ENCODE measurements around the gene COX11.

Gene COX11

GRCh38 chr17:54980375-54980774, 11.9 kb upstream of the COX11 start:
- no peak for DNase-seq (ENCODE audit: low read depth, low spot score)
- ChIA-PET POLR2A (no interaction called here), CTCF (interaction anchor here (1.5 to 3.2 kb wide), 2 partner anchors 12 to 13 kb away, joined by 4 to 19 read pairs; partner anchors contain the start of genes COX11 and STXBP4)
- no peak overlapping the region for H3K4me3 ChIP-seq (ENCODE audit: low read depth, low read length)
- TF ChIP-seq CTCF (IDR thresholded peaks at IDR 0.05; ENCODE audit: insufficient read depth, low read length, missing control alignments), result no peak

GRCh38 chr17:54979657-54980056, 11.2 kb upstream of the COX11 start:
- no peak for TF ChIP-seq CTCF (IDR thresholded peaks at IDR 0.05; ENCODE audit: insufficient read depth, low read length, missing control alignments)
- no peak overlapping the region for H3K4me3 ChIP-seq (ENCODE audit: low read depth, low read length)
- DNase-seq (ENCODE audit: low read depth, low spot score), result no peak
- CTCF ChIA-PET, result interaction anchor here (1.0 to 3.2 kb wide), 4 partner anchors 9 to 317 kb away, joined by 3 to 19 read pairs (median 5); partner anchors contain the start of genes COX11 and STXBP4
- POLR2A ChIA-PET, result no interaction called here

GRCh38 chr17:54977744-54978143, 9.3 kb upstream of the COX11 start:
- H3K4me3 ChIP-seq (ENCODE audit: low read depth, low read length), result no peak overlapping the region
- DNase-seq (ENCODE audit: low read depth, low spot score), result no peak
- TF ChIP-seq CTCF (IDR thresholded peaks at IDR 0.05; ENCODE audit: insufficient read depth, low read length, missing control alignments), result no peak
- POLR2A ChIA-PET, result no interaction called here
- CTCF ChIA-PET, result no interaction called here

GRCh38 chr17:54976316-54976715, 7.9 kb upstream of the COX11 start:
- TF ChIP-seq CTCF (IDR thresholded peaks at IDR 0.05; ENCODE audit: insufficient read depth, low read length, missing control alignments), result no peak
- ChIA-PET CTCF (no interaction called here), POLR2A (no interaction called here)
- H3K4me3 ChIP-seq (ENCODE audit: low read depth, low read length), result no peak overlapping the region
- DNase-seq (ENCODE audit: low read depth, low spot score), result no peak

GRCh38 chr17:54974759-54975158, 6.3 kb upstream of the COX11 start:
- CTCF ChIA-PET, result interaction anchor here (3.2 kb wide), 1 partner anchor 18 kb away, joined by 20 read pairs; no protein-coding TSS in a partner anchor
- no peak for DNase-seq (ENCODE audit: low read depth, low spot score)
- H3K4me3 ChIP-seq (ENCODE audit: low read depth, low read length), result no peak overlapping the region
- POLR2A ChIA-PET, result no interaction called here
- TF ChIP-seq CTCF (IDR thresholded peaks at IDR 0.05; ENCODE audit: insufficient read depth, low read length, missing control alignments), result no peak

- CTCF ChIA-PET, result interaction anchor here (0.9 to 3.2 kb wide), 4 partner anchors 14 to 375 kb away, joined by 4 to 20 read pairs (median 5); no protein-coding TSS in a partner anchor
- POLR2A ChIA-PET, result no interaction called here
- TF ChIP-seq CTCF (IDR thresholded peaks at IDR 0.05; ENCODE audit: insufficient read depth, low read length, missing control alignments), result no peak
- no peak for DNase-seq (ENCODE audit: low read depth, low spot score)
- H3K4me3 ChIP-seq (ENCODE audit: low read depth, low read length), result no peak overlapping the region
Measured at GRCh38 chr17:54972406-54973138, 4.1 kb upstream of the COX11 start.
